Thyroid gland (tissue), 4 donors: Measurements from ENCODE around the gene TMPRSS4.

ENCODE experiments used
- CTCF ChIP-seq, 6 experiments: fragments of 200-600 bp in 3 of 6; fragments of 450-650 bp in 3 of 6; sonication (generic) in 3 of 6; IDR thresholded peaks; one replicate each; pipeline ENCODE4 v1.5.1; 2016 to 2019; ENCODE audit warnings: antibody characterized with exemption in 6 of 6, mild to moderate bottlenecking in 2 of 6, inconsistent platforms in 1 of 6, moderate library complexity in 1 of 6
- POLR2A ChIP-seq, 2 donors: fragments of 450-650 bp; IDR thresholded peaks; one replicate each; pipeline ENCODE4 v1.6.1; 2017; ENCODE audit warnings: antibody characterized with exemption in 2 of 2, mild to moderate bottlenecking in 2 of 2, moderate library complexity in 1 of 2

- no peak for TF ChIP-seq CTCF (IDR thresholded peaks at IDR 0.05)
- no peak for TF ChIP-seq POLR2A (IDR thresholded peaks at IDR 0.05)
These were observed 11.7 kb downstream of the TMPRSS4 start for GRCh38 chr11:118088531-118088930.
